Neural progenitor cell (in vitro differentiated cells): ENCODE results near the gene PGP. TPM values are rescaled to one million over a fixed set of nuclear protein-coding genes. Genes with fewer than 3 reads are reported as not detected.

Experiments used
- DNase-seq: peaks from one replicate; pipeline ENCODE4 v3.0.0-alpha.2; 2016; ENCODE audit warnings: low spot score
- H2AFZ ChIP-seq: fragments of 200-600 bp; sonication (generic); replicated peaks from 2 replicates; pipeline ENCODE4 v1.6.1; 2016; ENCODE audit warnings: antibody characterized with exemption
- H3F3A ChIP-seq: fragments of 200-600 bp; sonication (generic); 2 replicates; pipeline ENCODE4 v1.6.1; 2016; ENCODE audit warnings: antibody characterized with exemption, low read depth
- H3K27ac ChIP-seq: fragments of 200-600 bp; sonication (generic); 2 replicates; pipeline ENCODE4 v1.5.1; 2016; ENCODE audit warnings: mild to moderate bottlenecking
- H3K27me3 ChIP-seq: fragments of 200-600 bp; sonication (generic); 2 replicates; pipeline ENCODE4 v1.6.1; 2016; ENCODE audit warnings: mild to moderate bottlenecking, moderate library complexity
- H3K36me3 ChIP-seq: fragments of 200-600 bp; sonication (generic); 2 replicates; pipeline ENCODE4 v1.5.1; 2016
- H3K4me1 ChIP-seq: fragments of 200-600 bp; sonication (generic); 2 replicates; pipeline ENCODE4 v1.6.1; 2016; ENCODE audit warnings: mixed run types
- H3K4me2 ChIP-seq: fragments of 200-600 bp; sonication (generic); 2 replicates; pipeline ENCODE4 v1.6.1; 2016
- H3K4me3 ChIP-seq: fragments of 200-600 bp; sonication (generic); 2 replicates; pipeline ENCODE4 v1.5.1; 2016
- H3K79me2 ChIP-seq: fragments of 200-600 bp; sonication (generic); 2 replicates; pipeline ENCODE4 v1.6.1; 2016; ENCODE audit warnings: low read depth
- H3K9ac ChIP-seq: fragments of 200-600 bp; sonication (generic); 2 replicates; pipeline ENCODE4 v1.6.1; 2016
- H3K9me3 ChIP-seq: fragments of 200-600 bp; sonication (generic); 2 replicates; pipeline ENCODE4 v1.5.1; 2016; ENCODE audit warnings: low read depth
- H4K20me1 ChIP-seq: fragments of 200-600 bp; sonication (generic); 2 replicates; pipeline ENCODE4 v1.6.1; 2016; ENCODE audit warnings: low read depth
- H3K27ac Mint-ChIP-seq: 3 replicates; pipeline ENCODE4 v1.8.0; 2021; ENCODE audit warnings: mixed read lengths
- H3K27me3 Mint-ChIP-seq: 2 replicates; pipeline ENCODE4 v1.8.0; 2022; ENCODE audit warnings: low read depth, mild to moderate bottlenecking, inconsistent platforms, moderate library complexity, mixed read lengths; ENCODE audit not compliant: insufficient read depth
- H3K36me3 Mint-ChIP-seq: 3 replicates; pipeline ENCODE4 v1.8.0; 2021; ENCODE audit warnings: mixed read lengths
- H3K4me1 Mint-ChIP-seq: 3 replicates; pipeline ENCODE4 v1.8.0; 2021; ENCODE audit warnings: mixed read lengths
- H3K4me3 Mint-ChIP-seq: 3 replicates; pipeline ENCODE4 v1.8.0; 2021; ENCODE audit warnings: mild to moderate bottlenecking, moderate library complexity, mixed read lengths
- H3K9me3 Mint-ChIP-seq: 3 replicates; pipeline ENCODE4 v1.8.0; 2020; ENCODE audit warnings: mixed read lengths
- CTCF ChIP-seq: fragments of 200-600 bp; sonication (generic); IDR thresholded peaks from 2 replicates; pipeline ENCODE4 v1.5.1; 2017; ENCODE audit warnings: antibody characterized with exemption, mild to moderate bottlenecking
- EZH2 ChIP-seq: fragments of 200-600 bp; sonication (generic); IDR thresholded peaks from 2 replicates; pipeline ENCODE4 v1.6.1; 2017; ENCODE audit warnings: antibody characterized with exemption, mild to moderate bottlenecking, moderate library complexity
- EZH2phosphoT487 ChIP-seq: fragments of 200-600 bp; sonication (generic); IDR thresholded peaks from 2 replicates; pipeline ENCODE4 v1.6.1; 2017; ENCODE audit warnings: antibody characterized with exemption
- total RNA-seq: library from RNA; depleted of rRNA; stranded (reverse); fragments of >200 nt; gene quantifications from 2 replicates; pipeline ENCODE4 v1.2.3, GENCODE V29; 2015; ENCODE audit warnings: low replicate concordance

Gene PGP
- total RNA-seq, 1 donor from 2014 or later: 13.3 TPM

DNA sequence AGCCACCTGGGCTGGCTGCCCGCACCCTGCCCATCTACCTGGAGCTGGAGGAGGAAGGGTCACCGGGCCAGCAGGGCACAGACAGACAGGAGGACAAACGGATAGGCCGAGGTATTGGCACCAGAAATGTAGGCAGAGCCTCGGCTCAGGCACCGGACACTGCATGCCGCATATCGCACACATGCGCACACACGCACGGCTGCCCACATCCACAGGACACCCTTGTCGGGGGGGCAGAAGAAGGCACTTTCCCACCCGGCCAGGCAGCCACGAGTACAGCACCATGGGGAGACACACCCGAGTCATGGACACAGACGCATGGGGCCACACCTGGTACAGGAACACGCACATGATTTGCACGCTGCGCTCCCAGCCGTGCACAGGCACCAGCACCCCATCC lies 32.7 kb downstream of the PGP start:
- Histone ChIP-seq H3K27me3 (no peaks in the 10 kb centered on the region), H4K20me1 (no peaks in the 10 kb centered on the region), H3K36me3 (no peaks in the 10 kb centered on the region), H2AFZ (no peak overlapping the region), H3K4me2 (no peak overlapping the region), H3K9me3 (no peaks in the 10 kb centered on the region), H3K4me1 (no peaks in the 10 kb centered on the region), H3F3A (peaks cover 5% of the 10 kb centered on the region), H3K79me2 (no peaks in the 10 kb centered on the region), H3K9ac (no peak overlapping the region), H3K4me3 (no peak overlapping the region), H3K27ac (no peak overlapping the region)
- Mint-ChIP-seq H3K27me3 (peaks cover 9% of the 10 kb centered on the region), H3K27ac (peak overlapping the region; percentile 70), H3K4me3 (peak overlapping the region; percentile 73), H3K9me3 (no peaks in the 10 kb centered on the region), H3K4me1 (peaks cover 3% of the 10 kb centered on the region), H3K36me3 (peaks cover 2% of the 10 kb centered on the region)
- no peak for DNase-seq
- TF ChIP-seq EZH2: no peak
- no peak for TF ChIP-seq CTCF
- TF ChIP-seq EZH2phosphoT487: no peak

DNA sequence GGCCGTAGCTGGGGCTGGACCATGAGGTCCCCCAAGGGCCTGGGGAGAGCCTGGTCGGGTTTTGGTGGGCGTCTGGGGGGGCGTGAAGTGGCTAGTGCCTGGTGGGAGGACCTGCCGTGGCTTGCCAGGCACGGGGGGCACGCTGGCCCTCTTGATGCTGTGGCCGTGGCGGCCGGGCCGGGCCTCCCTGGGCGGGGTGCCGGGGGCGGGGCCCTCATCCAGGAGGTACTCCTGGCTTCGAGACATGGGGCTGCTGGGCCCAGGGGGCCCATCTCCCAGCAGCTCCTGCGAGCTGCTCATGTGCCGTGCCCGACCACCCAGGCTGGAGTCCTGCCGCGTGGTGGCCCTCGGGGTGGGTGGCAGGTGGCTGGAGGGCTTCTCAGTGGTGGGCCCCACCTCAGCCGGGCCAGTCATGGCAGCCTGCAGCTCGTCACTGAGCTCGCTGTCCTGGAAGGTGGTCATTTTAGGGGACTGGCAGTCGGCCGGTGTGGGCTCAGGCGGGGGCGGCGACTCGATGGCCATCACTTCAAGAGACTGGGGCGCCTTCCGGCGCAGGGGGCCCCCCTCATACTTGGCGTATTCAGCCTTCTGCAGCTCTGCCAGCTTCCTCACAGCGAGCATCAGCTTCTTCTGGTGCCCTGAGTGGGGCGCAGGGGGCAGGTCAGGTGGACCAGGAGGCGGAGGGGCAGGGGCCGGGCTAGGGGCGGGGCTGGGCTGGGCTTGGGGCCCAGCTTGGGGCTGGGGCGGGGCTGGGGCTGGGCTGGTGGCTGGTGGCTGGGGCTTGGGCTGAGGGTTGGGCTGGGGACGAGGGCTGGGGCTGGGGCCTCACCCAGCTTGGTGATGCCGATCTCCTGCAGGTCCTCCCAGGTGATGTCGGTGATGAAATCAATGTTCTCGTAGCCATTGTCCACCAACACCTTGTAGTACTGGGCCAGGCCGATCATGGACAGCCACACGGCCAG lies 33.4 kb downstream of the PGP start:
- no peaks in the 10 kb centered on the region for H3K9me3 Mint-ChIP-seq
- H3K4me3 Mint-ChIP-seq: peak overlapping the region; percentile 50
- no peak overlapping the region for H2AFZ ChIP-seq
- H3K27me3 ChIP-seq: no peaks in the 10 kb centered on the region
- H3K4me3 ChIP-seq: no peak overlapping the region
- H3K4me1 Mint-ChIP-seq: peaks cover 3% of the 10 kb centered on the region
- peaks cover 9% of the 10 kb centered on the region for H3K27me3 Mint-ChIP-seq
- no peak overlapping the region for H3K27ac Mint-ChIP-seq
- no peaks in the 10 kb centered on the region for H3K79me2 ChIP-seq
- H3K36me3 Mint-ChIP-seq: peaks cover 2% of the 10 kb centered on the region
- H3K27ac ChIP-seq: no peak overlapping the region
- H3K4me1 ChIP-seq: no peaks in the 10 kb centered on the region
- DNase-seq: peak; percentile 21
- no peak for TF ChIP-seq EZH2phosphoT487
- TF ChIP-seq EZH2: no peak
- no peak for TF ChIP-seq CTCF
- H3K4me2 ChIP-seq: no peak overlapping the region
- H4K20me1 ChIP-seq: no peaks in the 10 kb centered on the region
- H3K9ac ChIP-seq: no peak overlapping the region
- H3K36me3 ChIP-seq: no peaks in the 10 kb centered on the region
- H3K9me3 ChIP-seq: no peaks in the 10 kb centered on the region
- peaks cover 5% of the 10 kb centered on the region for H3F3A ChIP-seq

DNA sequence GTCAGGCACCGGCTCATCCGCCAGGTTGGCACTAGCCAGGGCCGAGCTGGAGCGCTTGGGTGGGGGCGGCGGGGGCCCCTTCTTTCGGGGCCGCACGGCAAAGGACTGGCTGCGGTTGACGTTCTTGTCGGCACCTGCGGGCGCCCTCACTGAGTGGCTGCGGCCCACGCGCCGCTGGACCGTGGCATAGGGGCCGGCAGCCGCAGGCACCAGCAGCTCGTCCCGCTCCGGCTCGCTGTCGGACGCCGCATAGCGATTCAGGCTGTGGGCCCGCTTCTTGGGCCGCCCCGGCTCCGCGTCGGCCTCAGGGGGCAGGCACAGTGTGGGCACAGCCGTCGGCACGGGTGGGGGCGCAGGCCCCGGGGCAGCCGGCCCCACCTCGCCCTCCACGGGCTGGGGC lies 34.2 kb downstream of the PGP start:
- no peaks in the 10 kb centered on the region for H3K4me1 ChIP-seq
- H4K20me1 ChIP-seq: no peaks in the 10 kb centered on the region
- H3K4me3 ChIP-seq: no peak overlapping the region
- no peak for TF ChIP-seq EZH2
- TF ChIP-seq CTCF: no peak
- H3K36me3 ChIP-seq: no peaks in the 10 kb centered on the region
- H3K27me3 Mint-ChIP-seq: peaks cover 11% of the 10 kb centered on the region
- H2AFZ ChIP-seq: no peak overlapping the region
- no peak for DNase-seq
- H3K79me2 ChIP-seq: no peaks in the 10 kb centered on the region
- H3K9ac ChIP-seq: no peak overlapping the region
- no peak overlapping the region for H3K4me2 ChIP-seq
- no peaks in the 10 kb centered on the region for H3K9me3 Mint-ChIP-seq
- H3K4me1 Mint-ChIP-seq: peaks cover 3% of the 10 kb centered on the region
- peaks cover 5% of the 10 kb centered on the region for H3F3A ChIP-seq
- H3K4me3 Mint-ChIP-seq: no peak overlapping the region
- H3K9me3 ChIP-seq: no peaks in the 10 kb centered on the region
- no peak overlapping the region for H3K27ac ChIP-seq
- no peaks in the 10 kb centered on the region for H3K27me3 ChIP-seq
- H3K36me3 Mint-ChIP-seq: peaks cover 2% of the 10 kb centered on the region
- no peak overlapping the region for H3K27ac Mint-ChIP-seq
